Stimulated activated naive CD8-positive, alpha-beta T cell treated with anti-CD3 and anti-CD28 coated beads, Interleukin-15, Interleukin-2, amounts not matched to agents 100 ng/mL and 50 ng/mL, for 24 hours (primary cell): ENCODE results near the gene MAPKBP1.

Experiments
- H3K27ac Mint-ChIP-seq: one replicate; pipeline ENCODE4 v1.8.0; 2021; ENCODE audit warnings: mild to moderate bottlenecking, mixed read lengths
- H3K27me3 Mint-ChIP-seq: one replicate; pipeline ENCODE4 v1.8.0; 2021; ENCODE audit warnings: mixed read lengths
- H3K36me3 Mint-ChIP-seq: one replicate; pipeline ENCODE4 v1.8.0; 2021; ENCODE audit warnings: low read depth, mixed read lengths
- H3K4me1 Mint-ChIP-seq: one replicate; pipeline ENCODE4 v1.8.0; 2021; ENCODE audit warnings: low read depth, mixed read lengths
- H3K4me3 Mint-ChIP-seq: one replicate; pipeline ENCODE4 v1.8.0; 2021; ENCODE audit warnings: mild to moderate bottlenecking, mixed read lengths
- H3K9me3 Mint-ChIP-seq: one replicate; pipeline ENCODE4 v1.8.0; 2021; ENCODE audit warnings: mixed read lengths

Gene MAPKBP1

DNA sequence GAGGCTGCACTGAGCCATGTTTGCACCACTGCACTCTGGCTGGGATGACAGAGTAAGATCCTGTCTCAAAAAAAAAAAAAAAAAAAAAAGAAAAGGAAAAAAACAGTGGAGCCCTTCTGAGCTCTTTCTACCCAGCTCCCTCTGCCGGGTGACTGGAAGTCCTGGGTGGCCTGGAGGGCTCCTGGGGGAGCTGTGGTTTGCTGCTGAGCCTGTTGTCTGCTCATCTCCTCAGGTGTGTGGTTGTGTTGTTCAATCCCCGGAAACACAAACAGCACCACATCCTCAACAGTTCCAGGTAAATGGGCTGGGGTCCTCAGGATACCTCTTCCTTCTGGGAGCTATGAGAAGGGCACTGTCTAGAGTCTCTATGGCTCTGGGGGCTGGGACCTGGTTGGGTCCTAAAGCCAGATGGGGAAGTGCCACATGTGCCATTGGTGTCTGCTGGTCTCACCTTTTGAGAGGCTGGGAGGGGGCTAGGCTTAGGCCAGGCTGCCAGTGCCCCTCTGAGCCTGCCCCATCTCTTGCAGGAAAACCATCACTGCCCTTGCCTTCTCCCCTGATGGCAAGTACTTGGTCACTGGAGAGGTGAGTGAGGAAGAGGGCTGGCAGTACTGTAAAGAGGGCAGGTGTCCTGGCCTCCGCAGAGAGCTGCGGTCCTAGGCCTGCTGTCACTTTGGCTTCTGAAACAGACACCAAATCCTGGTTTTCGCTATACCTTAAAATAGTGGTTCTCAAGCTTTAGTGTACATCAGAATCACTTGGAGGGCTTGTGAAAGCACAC, 36.6 kb downstream of the MAPKBP1 start:
- H3K9me3 Mint-ChIP-seq, result no peaks in the 10 kb centered on the region

DNA sequence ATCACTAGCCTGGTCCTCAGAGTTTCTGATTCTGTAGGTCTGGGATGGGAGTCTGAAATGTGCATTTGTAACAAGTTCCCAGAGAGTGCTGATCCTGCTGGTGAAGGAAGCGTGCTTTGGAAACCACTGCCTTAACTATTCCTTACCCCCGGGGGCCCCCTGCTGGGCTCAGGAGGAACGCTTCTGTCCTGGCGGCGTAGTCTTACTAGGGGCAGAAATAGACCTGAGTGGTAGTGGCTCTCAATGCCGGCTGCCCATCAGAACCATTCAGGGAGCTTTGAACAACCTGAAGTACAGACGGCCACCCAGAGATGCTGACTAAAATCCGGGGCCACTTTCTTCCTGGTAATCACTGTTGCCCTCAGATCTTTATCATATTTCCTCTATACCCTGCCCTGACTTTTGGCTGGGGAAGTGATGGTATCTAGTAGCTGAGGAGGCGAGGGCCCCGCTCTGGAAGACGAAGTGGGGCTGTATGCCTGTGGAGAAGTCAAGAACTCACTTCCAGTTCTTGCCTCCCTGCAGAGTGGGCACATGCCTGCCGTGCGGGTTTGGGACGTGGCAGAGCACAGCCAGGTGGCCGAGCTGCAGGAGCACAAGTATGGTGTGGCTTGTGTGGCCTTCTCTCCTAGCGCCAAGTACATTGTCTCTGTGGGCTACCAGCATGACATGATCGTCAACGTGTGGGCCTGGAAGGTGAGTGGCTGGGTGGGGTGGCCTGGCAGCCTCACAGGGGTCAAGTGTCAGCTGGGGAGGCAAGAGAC, 37.3 kb downstream of the MAPKBP1 start:
- Mint-ChIP-seq H3K36me3 (peaks cover 15% of the 10 kb centered on the region), H3K4me1 (peaks cover 4% of the 10 kb centered on the region), H3K27ac (no peak overlapping the region), H3K9me3 (no peaks in the 10 kb centered on the region), H3K4me3 (no peak overlapping the region), H3K27me3 (no peaks in the 10 kb centered on the region)

More for the DNA sequence above, 36.6 kb downstream of the MAPKBP1 start:
- Mint-ChIP-seq H3K27me3 (no peaks in the 10 kb centered on the region), H3K4me3 (no peak overlapping the region), H3K4me1 (peaks cover 4% of the 10 kb centered on the region), H3K36me3 (peaks cover 13% of the 10 kb centered on the region), H3K27ac (no peak overlapping the region)

DNA sequence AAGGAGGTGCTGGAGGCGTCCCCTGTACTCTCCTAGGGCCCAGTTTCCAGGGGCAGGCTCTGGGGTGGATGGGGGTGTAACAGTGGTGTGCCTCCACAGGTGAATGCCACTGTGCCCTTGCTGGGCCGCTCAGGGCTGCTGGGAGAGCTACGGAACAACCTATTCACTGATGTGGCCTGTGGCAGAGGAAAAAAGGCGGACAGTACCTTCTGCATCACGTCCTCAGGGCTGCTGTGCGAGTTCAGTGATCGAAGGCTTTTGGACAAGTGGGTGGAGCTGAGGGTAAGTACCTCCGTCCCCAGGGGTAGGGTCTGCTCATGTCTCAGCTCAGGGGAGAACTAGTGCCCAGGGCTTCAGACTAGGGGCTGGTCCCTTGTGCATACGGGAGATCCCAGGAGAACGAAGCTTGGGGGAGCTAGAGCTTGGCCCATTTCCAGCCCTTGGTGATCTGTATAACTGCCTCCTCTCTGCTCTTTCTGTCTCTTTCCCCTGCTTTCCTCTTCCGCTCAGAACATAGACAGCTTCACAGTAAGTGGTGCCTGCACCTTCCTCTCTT, 38.6 kb downstream of the MAPKBP1 start:
- H3K4me1 Mint-ChIP-seq, result peaks cover 4% of the 10 kb centered on the region
- no peak overlapping the region for H3K4me3 Mint-ChIP-seq
- no peak overlapping the region for H3K27ac Mint-ChIP-seq
- H3K36me3 Mint-ChIP-seq, result peaks cover 18% of the 10 kb centered on the region
- H3K27me3 Mint-ChIP-seq, result no peaks in the 10 kb centered on the region
- no peaks in the 10 kb centered on the region for H3K9me3 Mint-ChIP-seq

DNA sequence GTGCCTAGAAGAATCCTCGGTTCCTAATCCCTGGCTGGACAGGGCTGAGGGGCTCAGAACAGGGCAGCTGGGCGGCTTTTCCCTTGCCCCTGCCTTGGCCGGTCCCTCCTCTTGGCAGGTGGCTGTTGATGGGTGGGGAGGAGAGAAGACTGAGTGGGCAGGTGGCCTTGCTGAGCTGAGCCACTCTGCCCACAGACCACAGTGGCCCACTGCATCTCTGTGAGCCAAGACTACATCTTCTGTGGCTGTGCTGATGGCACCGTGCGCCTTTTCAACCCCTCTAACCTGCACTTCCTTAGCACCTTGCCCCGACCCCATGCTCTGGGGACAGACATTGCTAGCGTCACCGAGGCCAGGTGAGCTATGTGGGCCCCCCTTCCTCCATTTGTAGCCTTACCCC, 39.1 kb downstream of the MAPKBP1 start:
- H3K4me1 Mint-ChIP-seq, result peaks cover 4% of the 10 kb centered on the region
- H3K9me3 Mint-ChIP-seq, result no peaks in the 10 kb centered on the region
- H3K27me3 Mint-ChIP-seq, result no peaks in the 10 kb centered on the region
- peaks cover 23% of the 10 kb centered on the region for H3K36me3 Mint-ChIP-seq
- no peak overlapping the region for H3K4me3 Mint-ChIP-seq
- no peak overlapping the region for H3K27ac Mint-ChIP-seq

DNA sequence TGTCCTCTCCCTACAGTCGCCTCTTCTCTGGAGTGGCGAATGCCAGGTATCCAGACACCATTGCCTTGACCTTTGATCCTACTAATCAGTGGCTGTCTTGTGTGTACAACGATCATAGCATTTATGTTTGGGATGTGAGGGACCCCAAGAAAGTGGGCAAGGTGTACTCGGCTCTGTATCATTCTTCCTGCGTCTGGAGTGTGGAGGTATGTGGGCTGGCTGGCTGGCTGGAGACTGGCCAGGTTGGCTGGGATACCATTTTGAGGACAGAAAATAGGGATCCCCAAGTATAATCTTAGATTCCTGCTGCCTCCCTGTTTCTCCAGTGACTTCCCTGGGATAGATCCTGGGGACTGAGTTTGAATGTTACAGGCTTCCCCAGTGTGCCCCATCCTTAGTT, 40.2 kb downstream of the MAPKBP1 start:
- no peaks in the 10 kb centered on the region for H3K4me1 Mint-ChIP-seq
- H3K4me3 Mint-ChIP-seq, result no peak overlapping the region
- no peaks in the 10 kb centered on the region for H3K27me3 Mint-ChIP-seq
- H3K9me3 Mint-ChIP-seq, result no peaks in the 10 kb centered on the region
- H3K27ac Mint-ChIP-seq, result no peak overlapping the region
- peaks cover 30% of the 10 kb centered on the region for H3K36me3 Mint-ChIP-seq

DNA sequence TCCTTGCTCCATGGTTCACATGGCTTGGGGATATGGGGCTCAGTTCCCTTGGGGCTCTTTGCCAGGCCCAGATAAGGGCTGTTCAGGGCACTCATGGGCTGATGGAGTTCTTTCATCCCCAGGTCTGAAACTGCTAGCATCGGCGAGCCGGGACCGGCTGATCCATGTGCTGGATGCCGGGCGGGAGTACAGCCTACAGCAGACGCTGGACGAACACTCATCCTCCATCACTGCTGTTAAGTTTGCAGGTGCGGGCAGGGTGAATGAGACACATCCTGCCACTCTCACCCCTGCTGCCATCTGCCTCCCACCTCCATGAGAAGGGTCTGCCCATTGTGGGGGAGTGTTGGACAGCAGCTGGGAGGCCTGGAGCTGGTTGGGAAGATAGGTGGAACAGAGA, 42.5 kb downstream of the MAPKBP1 start:
- no peaks in the 10 kb centered on the region for H3K9me3 Mint-ChIP-seq
- no peaks in the 10 kb centered on the region for H3K4me1 Mint-ChIP-seq
- no peak overlapping the region for H3K27ac Mint-ChIP-seq
- no peak overlapping the region for H3K4me3 Mint-ChIP-seq
- H3K36me3 Mint-ChIP-seq, result peaks cover 35% of the 10 kb centered on the region
- H3K27me3 Mint-ChIP-seq, result no peaks in the 10 kb centered on the region

DNA sequence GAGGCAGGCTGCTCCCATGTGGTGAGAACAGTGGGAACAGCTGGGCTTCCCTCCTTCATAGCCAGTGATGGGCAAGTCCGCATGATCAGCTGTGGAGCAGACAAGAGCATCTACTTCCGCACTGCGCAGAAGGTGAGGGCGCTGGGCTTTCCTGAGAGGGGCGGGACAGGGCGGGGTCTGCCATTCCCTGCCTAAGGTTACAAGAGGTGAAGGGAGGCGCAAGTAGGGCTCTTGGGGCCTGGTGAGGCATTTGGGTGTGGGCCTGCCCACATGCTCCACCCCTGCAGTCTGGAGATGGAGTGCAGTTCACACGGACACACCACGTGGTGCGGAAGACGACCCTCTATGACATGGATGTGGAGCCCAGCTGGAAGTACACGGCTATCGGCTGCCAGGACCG, 43.0 kb downstream of the MAPKBP1 start:
- peaks cover 35% of the 10 kb centered on the region for H3K36me3 Mint-ChIP-seq
- H3K9me3 Mint-ChIP-seq, result no peaks in the 10 kb centered on the region
- no peak overlapping the region for H3K27ac Mint-ChIP-seq
- no peaks in the 10 kb centered on the region for H3K27me3 Mint-ChIP-seq
- no peak overlapping the region for H3K4me3 Mint-ChIP-seq
- no peaks in the 10 kb centered on the region for H3K4me1 Mint-ChIP-seq

DNA sequence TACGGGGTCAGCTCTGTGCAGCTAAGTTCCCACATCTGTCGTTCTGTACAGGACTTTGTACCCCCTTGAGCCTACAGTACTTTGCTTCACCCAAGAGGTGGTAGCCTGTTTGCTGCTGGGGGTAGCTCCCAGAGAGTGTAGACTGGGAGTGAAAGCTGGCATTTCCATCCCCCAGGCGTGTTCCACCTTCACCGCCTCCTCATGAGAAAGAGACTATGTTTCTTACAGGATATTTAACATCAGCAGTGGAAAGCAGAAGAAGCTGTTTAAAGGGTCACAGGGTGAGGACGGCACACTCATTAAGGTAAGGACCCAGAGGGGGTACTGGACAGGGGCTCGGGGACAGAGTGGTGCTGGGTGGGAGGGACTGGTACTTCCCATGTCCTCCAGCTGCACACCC, 43.5 kb downstream of the MAPKBP1 start:
- H3K27ac Mint-ChIP-seq, result no peak overlapping the region
- no peaks in the 10 kb centered on the region for H3K9me3 Mint-ChIP-seq
- peaks cover 35% of the 10 kb centered on the region for H3K36me3 Mint-ChIP-seq
- H3K4me1 Mint-ChIP-seq, result no peaks in the 10 kb centered on the region
- H3K27me3 Mint-ChIP-seq, result no peaks in the 10 kb centered on the region
- H3K4me3 Mint-ChIP-seq, result no peak overlapping the region

DNA sequence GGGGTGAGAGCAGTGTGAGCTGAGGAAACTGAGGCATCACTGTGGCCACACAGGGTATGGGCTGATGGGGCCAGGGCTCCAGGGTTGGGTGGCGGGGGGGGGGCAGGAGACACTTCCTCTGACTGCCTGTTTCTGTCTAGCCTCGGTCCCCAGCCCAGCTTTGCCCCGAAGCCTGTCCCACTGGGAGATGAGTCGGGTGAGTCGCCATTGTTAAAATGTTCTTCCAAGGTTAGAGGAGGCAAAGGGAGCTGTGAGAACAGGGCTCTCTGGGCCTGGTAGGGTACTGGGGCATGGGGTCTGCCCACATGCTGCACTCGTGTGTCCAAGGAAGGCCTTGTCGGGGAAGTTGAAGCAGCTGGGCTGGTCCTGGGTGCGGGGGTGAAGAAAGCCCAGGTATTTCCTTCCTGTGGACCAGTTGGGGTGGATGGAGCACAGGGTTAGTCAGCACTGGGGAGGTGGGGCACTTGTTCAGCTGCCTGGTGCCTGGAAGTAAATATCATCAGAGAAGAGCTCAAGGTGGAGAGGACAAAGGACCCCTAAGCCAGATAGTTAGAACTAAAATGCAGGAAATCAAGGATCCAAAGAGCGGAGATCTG, 45.3 kb downstream of the MAPKBP1 start:
- no peaks in the 10 kb centered on the region for H3K9me3 Mint-ChIP-seq
- peaks cover 33% of the 10 kb centered on the region for H3K36me3 Mint-ChIP-seq
- H3K4me1 Mint-ChIP-seq, result no peaks in the 10 kb centered on the region
- H3K27me3 Mint-ChIP-seq, result no peaks in the 10 kb centered on the region
- no peak overlapping the region for H3K4me3 Mint-ChIP-seq
- no peak overlapping the region for H3K27ac Mint-ChIP-seq

DNA sequence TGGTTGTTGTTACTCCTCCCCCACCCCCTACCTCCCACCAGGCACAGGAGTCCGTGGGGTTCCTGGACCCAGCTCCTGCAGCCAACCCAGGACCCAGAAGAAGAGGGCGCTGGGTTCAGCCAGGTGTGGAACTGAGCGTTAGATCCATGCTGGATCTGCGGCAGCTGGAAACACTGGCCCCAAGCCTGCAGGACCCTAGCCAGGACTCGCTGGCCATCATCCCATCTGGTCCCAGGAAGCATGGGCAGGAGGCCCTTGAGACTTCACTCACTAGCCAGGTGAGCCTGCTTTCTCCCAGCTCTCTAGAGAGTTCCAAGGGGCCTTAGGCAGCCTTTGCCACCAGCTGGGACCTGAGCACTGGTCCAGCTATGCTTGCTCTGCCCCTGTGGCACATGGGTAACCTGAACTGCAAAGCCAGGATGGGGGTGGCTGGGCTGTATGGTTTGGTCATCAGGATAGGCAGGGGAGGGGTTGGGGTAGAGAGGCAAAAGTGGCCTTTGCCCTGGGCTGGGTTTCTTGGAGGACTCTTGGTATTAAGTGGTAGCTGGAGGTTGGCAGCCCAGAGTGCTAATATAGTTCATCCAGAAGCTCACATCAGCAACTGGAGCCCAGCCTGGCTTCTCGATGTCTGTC, 46.6 kb downstream of the MAPKBP1 start:
- no peaks in the 10 kb centered on the region for H3K4me1 Mint-ChIP-seq
- H3K27ac Mint-ChIP-seq, result no peak overlapping the region
- no peak overlapping the region for H3K4me3 Mint-ChIP-seq
- no peaks in the 10 kb centered on the region for H3K9me3 Mint-ChIP-seq
- peaks cover 27% of the 10 kb centered on the region for H3K36me3 Mint-ChIP-seq
- no peaks in the 10 kb centered on the region for H3K27me3 Mint-ChIP-seq

DNA sequence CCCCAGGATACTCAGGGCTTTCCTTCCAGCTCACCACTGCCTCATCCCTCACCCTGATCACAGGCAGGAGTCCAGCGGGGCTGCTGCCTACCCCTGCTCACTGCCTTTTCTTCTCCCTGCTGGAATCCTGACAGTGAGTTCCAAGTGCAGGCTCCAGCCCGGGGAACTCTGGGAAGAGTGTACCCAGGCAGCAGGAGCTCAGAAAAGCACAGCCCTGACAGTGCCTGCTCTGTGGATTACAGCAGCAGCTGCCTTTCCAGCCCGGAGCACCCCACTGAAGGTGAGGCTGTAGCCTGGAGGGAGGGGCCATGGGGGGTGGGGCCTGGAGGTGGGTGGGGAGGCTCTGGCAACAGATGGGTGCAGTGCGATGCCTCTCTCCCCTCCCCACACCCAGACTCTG, 47.5 kb downstream of the MAPKBP1 start:
- Mint-ChIP-seq H3K4me1 (no peaks in the 10 kb centered on the region), H3K27me3 (no peaks in the 10 kb centered on the region), H3K9me3 (no peaks in the 10 kb centered on the region), H3K27ac (no peak overlapping the region), H3K36me3 (peaks cover 25% of the 10 kb centered on the region), H3K4me3 (no peak overlapping the region)

DNA sequence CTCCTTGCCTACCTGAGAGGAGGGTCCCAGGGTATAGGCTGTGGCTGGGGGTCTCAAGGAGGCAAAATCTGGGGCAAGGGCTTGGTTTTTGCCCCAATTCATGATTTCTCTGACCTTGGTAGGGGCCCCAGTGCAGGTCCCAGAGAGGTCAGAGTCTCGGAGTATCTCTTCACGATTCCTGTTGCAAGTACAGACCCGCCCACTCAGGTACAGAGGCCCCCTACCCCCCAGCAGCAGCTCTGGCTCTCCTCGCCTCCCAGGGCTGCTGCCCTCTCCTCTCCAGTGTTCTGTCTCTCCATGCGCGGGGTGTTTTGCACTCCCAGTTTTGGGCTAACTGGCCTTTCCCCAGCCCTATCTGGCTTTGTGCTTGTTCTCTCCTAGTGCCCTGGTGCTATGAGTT, 48.2 kb downstream of the MAPKBP1 start:
- H3K9me3 Mint-ChIP-seq, result no peaks in the 10 kb centered on the region
- no peak overlapping the region for H3K27ac Mint-ChIP-seq
- no peak overlapping the region for H3K4me3 Mint-ChIP-seq
- peaks cover under 1% of the 10 kb centered on the region for H3K4me1 Mint-ChIP-seq
- peaks cover 25% of the 10 kb centered on the region for H3K36me3 Mint-ChIP-seq
- no peaks in the 10 kb centered on the region for H3K27me3 Mint-ChIP-seq

DNA sequence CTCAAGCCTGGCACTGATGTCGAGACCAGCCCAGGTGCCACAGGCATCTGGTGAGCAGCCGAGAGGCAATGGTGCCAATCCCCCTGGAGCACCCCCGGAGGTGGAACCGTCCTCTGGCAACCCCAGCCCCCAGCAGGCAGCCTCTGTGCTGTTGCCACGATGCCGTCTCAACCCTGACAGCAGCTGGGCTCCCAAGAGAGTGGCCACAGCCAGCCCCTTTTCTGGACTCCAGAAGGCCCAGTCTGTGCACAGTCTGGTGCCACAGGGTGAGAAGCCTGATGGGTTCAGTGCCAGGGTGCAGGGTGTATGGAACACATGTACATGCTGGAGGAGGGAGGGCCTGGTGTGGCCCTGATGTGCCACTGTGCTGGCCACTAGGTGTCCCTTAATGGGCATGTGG, 48.7 kb downstream of the MAPKBP1 start:
- H3K27ac Mint-ChIP-seq, result no peak overlapping the region
- H3K27me3 Mint-ChIP-seq, result no peaks in the 10 kb centered on the region
- peaks cover 21% of the 10 kb centered on the region for H3K36me3 Mint-ChIP-seq
- H3K4me1 Mint-ChIP-seq, result peaks cover 4% of the 10 kb centered on the region
- no peak overlapping the region for H3K4me3 Mint-ChIP-seq
- H3K9me3 Mint-ChIP-seq, result no peaks in the 10 kb centered on the region

DNA sequence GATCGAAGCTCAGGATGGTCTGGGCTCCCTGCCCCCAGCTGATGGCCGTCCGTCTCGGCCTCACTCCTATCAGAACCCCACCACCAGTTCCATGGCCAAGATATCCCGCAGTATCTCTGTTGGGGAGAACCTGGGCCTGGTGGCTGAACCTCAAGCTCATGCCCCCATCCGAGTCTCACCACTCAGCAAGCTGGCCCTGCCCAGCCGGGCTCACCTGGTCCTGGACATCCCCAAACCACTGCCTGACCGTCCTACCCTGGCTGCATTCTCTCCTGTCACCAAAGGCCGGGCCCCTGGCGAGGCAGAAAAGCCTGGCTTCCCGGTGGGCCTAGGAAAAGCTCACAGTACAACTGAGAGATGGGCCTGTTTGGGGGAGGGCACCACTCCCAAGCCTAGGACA, 49.2 kb downstream of the MAPKBP1 start:
- Mint-ChIP-seq H3K27ac (no peak overlapping the region), H3K4me1 (peaks cover 6% of the 10 kb centered on the region), H3K9me3 (no peaks in the 10 kb centered on the region), H3K27me3 (no peaks in the 10 kb centered on the region), H3K4me3 (no peak overlapping the region), H3K36me3 (peaks cover 17% of the 10 kb centered on the region)
